Measurements from ENCODE around the gene CPE.

DNA sequence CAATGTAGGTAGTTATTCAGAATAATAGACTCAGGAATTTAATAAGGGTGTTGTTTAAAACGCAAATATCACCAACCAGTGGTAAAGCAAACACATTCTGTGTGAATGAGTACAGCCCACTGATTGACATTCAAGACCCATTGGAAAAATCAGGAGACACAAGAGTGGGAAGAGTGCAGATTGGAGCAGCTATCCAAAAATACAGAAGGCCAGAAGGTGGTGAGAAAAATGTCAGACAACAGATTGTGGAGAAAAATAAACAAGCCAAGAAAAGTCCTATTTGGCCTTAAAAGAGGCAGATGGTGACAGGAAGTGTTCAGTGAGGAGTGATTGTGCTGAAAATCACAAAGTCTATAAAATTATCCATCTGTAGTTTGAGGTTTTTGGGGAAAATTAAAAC lies 39.3 kb downstream of the CPE start:
- TF ChIP-seq POLR2A (IDR thresholded peaks at IDR 0.05; ENCODE audit: low read depth, low read length): no peak
- TF ChIP-seq, protein P1, sequence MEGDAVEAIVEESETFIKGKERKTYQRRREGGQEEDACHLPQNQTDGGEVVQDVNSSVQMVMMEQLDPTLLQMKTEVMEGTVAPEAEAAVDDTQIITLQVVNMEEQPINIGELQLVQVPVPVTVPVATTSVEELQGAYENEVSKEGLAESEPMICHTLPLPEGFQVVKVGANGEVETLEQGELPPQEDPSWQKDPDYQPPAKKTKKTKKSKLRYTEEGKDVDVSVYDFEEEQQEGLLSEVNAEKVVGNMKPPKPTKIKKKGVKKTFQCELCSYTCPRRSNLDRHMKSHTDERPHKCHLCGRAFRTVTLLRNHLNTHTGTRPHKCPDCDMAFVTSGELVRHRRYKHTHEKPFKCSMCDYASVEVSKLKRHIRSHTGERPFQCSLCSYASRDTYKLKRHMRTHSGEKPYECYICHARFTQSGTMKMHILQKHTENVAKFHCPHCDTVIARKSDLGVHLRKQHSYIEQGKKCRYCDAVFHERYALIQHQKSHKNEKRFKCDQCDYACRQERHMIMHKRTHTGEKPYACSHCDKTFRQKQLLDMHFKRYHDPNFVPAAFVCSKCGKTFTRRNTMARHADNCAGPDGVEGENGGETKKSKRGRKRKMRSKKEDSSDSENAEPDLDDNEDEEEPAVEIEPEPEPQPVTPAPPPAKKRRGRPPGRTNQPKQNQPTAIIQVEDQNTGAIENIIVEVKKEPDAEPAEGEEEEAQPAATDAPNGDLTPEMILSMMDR (IDR thresholded peaks at IDR 0.05; ENCODE audit: extremely low read depth in 1 of 2, insufficient read depth in 1 of 2, low read depth in 1 of 2, low read length in 2 of 2): no peak
- TF ChIP-seq POLR2AphosphoS5 (IDR thresholded peaks at IDR 0.05; ENCODE audit: insufficient read depth, low read depth, low read length): no peak
- no peak for TF ChIP-seq EZH2 (IDR thresholded peaks at IDR 0.05; ENCODE audit: borderline replicate concordance, low read depth, low read length, severe bottlenecking)
- no peak for TF ChIP-seq GATA2 (IDR thresholded peaks at IDR 0.05; ENCODE audit: insufficient read depth, insufficient read length, low read depth, low read length)
- no peak for TF ChIP-seq JUN (IDR thresholded peaks at IDR 0.05; ENCODE audit: borderline replicate concordance, insufficient read depth, insufficient read length, low read depth)

Data from endothelial cell of umbilical vein (primary cell).